Lower leg skin (tissue), 4 donors: ENCODE results near the gene LAPTM4A. TPM values are rescaled to one million over a fixed set of nuclear protein-coding genes. Genes with fewer than 3 reads are reported as not detected.

Experiments
- DNase-seq, 2 donors: peaks; one replicate each; pipeline ENCODE4 v3.0.0-alpha.2; 2019; ENCODE audit warnings: low spot score in 2 of 2
- H3K4me3 ChIP-seq: fragments of 200-600 bp; sonication (generic); 2 replicates; pipeline ENCODE4 v1.5.1; 2017; ENCODE audit warnings: mild to moderate bottlenecking, low read depth; ENCODE audit not compliant: poor library complexity, severe bottlenecking
- CTCF ChIP-seq, 3 donors: fragments of 450-650 bp; IDR thresholded peaks; one replicate each; pipeline ENCODE4 v1.5.1; 2016; ENCODE audit warnings: antibody characterized with exemption in 3 of 3, mild to moderate bottlenecking in 3 of 3, moderate library complexity in 2 of 3
- POLR2A ChIP-seq, 2 donors: fragments of 450-650 bp; IDR thresholded peaks; one replicate each; pipeline ENCODE4 v1.6.1; 2016 to 2017; ENCODE audit warnings: antibody characterized with exemption in 2 of 2, mild to moderate bottlenecking in 1 of 2, moderate library complexity in 1 of 2
- WGBS, 2 donors: methylation state at CpG; one replicate each; pipeline ENCODE4 v1.1.5; 2018; 5-methylcytosine and 5-hydroxymethylcytosine counted together
- intact Hi-C: fragments of 100-400 bp; cut with DNase I; formaldehyde crosslinking; loops from one replicate; pipeline ENCODE4 v1.15.0; 2023; ENCODE audit warnings: low total_unique reads
- total RNA-seq, 4 donors: library from RNA; depleted of rRNA; stranded (reverse); fragments of >200 nt; gene quantifications; one replicate each; pipeline ENCODE4 v1.1.0, GENCODE V29; 2016

The LAPTM4A gene
- total RNA-seq, 4 donors from 2014 or later, result 102 to 139 (median 119) TPM

GRCh38 chr2:20025065-20025786 is 26.2 kb downstream of the LAPTM4A start:
- no peak overlapping the region for H3K4me3 ChIP-seq
- DNase-seq, result no peak
- TF ChIP-seq CTCF (IDR thresholded peaks at IDR 0.05) (no peak), POLR2A (IDR thresholded peaks at IDR 0.05) (no peak)
- intact Hi-C loops, result no loop called here
- WGBS, 2 donors, result 82 to 86% methylated on average over 3 of the region's 3 CpGs

GRCh38 chr2:20023688-20024087 is 27.7 kb downstream of the LAPTM4A start:
- DNase-seq, result no peak
- intact Hi-C loops, result no loop called here
- 91 to 94% methylated on average over 4 of the region's 4 CpGs for WGBS, 2 donors
- H3K4me3 ChIP-seq, result no peak overlapping the region
- no peak for TF ChIP-seq CTCF (IDR thresholded peaks at IDR 0.05)
- no peak for TF ChIP-seq POLR2A (IDR thresholded peaks at IDR 0.05)

- intact Hi-C loops, result no loop called here
- no peak for DNase-seq
- TF ChIP-seq POLR2A (IDR thresholded peaks at IDR 0.05) (no peak), CTCF (IDR thresholded peaks at IDR 0.05) (no peak)
- H3K4me3 ChIP-seq, result no peak overlapping the region
- WGBS, 2 donors, result 91 to 95% methylated on average over 3 of the region's 3 CpGs
These were observed 29.9 kb downstream of the LAPTM4A start for GRCh38 chr2:20021405-20022009.

GRCh38 chr2:20019747-20020146 is 31.7 kb downstream of the LAPTM4A start:
- intact Hi-C loops, result no loop called here
- H3K4me3 ChIP-seq, result no peak overlapping the region
- WGBS, 2 donors, result 70 to 91% methylated on average over 4 of the region's 4 CpGs
- DNase-seq, result no peak
- no peak for TF ChIP-seq POLR2A (IDR thresholded peaks at IDR 0.05)
- TF ChIP-seq CTCF (IDR thresholded peaks at IDR 0.05), result no peak

GRCh38 chr2:20018601-20019152 is 32.8 kb downstream of the LAPTM4A start:
- no peak for TF ChIP-seq CTCF (IDR thresholded peaks at IDR 0.05)
- DNase-seq, result no peak
- no peak overlapping the region for H3K4me3 ChIP-seq
- 83 to 93% methylated on average over 2 of the region's 2 CpGs for WGBS, 2 donors
- intact Hi-C loops, result no loop called here
